Adrenal gland (tissue), 5 donors: Measurements from ENCODE around the gene CASKIN2.

Experiments
- POLR2A ChIP-seq, 2 donors: fragments of 450-650 bp; IDR thresholded peaks; one replicate each; pipeline ENCODE4 v1.6.1; 2017; ENCODE audit warnings: antibody characterized with exemption in 2 of 2, mild to moderate bottlenecking in 2 of 2, moderate library complexity in 1 of 2
- TF ChIP-seq, protein P1 (sequence below), 6 experiments: fragments of 450-650 bp in 4 of 6; fragments of 200-600 bp in 2 of 6; sonication (generic) in 1 of 6; IDR thresholded peaks; 1 replicate in 5 of 6; 2 replicates in 1 of 6; pipeline versions ENCODE4 v1.5.1 to v1.8.0; 2016 to 2021; ENCODE audit warnings: antibody characterized with exemption in 6 of 6, mild to moderate bottlenecking in 2 of 6, moderate library complexity in 1 of 6
- donor health status: DM: no; HTN: no; CAD: no.

DNA sequence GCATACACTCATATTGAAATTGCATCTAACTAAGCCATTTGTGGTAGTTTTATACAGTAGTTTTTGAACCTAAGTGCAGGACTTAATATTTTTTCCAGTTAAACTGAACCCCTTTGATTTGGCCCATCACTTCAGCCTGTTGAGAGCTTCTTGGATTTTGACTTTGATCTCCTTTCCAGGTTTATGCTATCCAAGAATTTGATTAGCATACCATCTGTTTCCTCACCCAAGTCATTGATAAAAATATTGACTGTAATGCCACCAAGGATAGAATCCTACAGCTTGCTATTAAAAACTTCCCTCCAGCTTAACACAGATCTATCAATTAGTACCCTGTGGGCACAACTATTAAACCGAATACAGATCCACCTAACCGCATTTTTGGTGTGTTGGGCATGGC, 51.7 kb downstream of the CASKIN2 start:
- TF ChIP-seq, protein P1, sequence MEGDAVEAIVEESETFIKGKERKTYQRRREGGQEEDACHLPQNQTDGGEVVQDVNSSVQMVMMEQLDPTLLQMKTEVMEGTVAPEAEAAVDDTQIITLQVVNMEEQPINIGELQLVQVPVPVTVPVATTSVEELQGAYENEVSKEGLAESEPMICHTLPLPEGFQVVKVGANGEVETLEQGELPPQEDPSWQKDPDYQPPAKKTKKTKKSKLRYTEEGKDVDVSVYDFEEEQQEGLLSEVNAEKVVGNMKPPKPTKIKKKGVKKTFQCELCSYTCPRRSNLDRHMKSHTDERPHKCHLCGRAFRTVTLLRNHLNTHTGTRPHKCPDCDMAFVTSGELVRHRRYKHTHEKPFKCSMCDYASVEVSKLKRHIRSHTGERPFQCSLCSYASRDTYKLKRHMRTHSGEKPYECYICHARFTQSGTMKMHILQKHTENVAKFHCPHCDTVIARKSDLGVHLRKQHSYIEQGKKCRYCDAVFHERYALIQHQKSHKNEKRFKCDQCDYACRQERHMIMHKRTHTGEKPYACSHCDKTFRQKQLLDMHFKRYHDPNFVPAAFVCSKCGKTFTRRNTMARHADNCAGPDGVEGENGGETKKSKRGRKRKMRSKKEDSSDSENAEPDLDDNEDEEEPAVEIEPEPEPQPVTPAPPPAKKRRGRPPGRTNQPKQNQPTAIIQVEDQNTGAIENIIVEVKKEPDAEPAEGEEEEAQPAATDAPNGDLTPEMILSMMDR (IDR thresholded peaks at IDR 0.05): no peak
- TF ChIP-seq POLR2A (IDR thresholded peaks at IDR 0.05): no peak
